DOHH2 (cell line): ENCODE data around the gene OR51F1.
"Not testable (repeated sequence)": the region's sequence is repeated elsewhere in the genome, so short reads cannot be mapped to it uniquely, and the experiment has no call there.

Source experiments
- EZH2phosphoT487 ChIP-seq: fragments of 200-600 bp; sonication (generic); IDR thresholded peaks from 2 replicates; pipeline ENCODE4 v1.6.1; 2017; ENCODE audit warnings: borderline replicate concordance, mild to moderate bottlenecking, antibody characterized with exemption, low read length, moderate library complexity, mixed read lengths
- TF ChIP-seq, protein P1 (sequence below): fragments of 200-600 bp; sonication (generic); IDR thresholded peaks from one replicate; pipeline ENCODE4 v1.5.1; 2014; ENCODE audit warnings: antibody characterized with exemption, mild to moderate bottlenecking, low read depth, low read length; ENCODE audit not compliant: poor library complexity, severe bottlenecking

DNA sequence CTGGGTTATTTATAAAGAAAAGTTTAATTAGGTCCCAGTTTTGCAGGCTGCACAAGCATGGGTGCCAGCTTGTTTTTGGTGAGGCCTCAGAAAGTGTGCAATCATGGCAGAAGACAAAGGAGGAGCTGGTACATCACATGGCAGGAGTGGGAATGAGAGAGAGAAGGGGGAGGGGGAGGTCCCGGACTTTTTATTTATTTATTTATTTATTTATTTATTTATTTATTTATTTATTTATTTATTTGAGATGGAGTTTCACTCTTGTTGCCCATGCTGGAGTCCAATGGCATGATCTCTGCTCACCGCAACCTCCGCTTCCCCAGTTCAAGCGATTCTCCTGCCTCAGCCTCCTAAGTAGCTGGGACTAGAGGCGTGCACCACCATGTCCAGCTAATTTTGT is 31.6 kb upstream of the OR51F1 start:
- TF ChIP-seq, protein P1, sequence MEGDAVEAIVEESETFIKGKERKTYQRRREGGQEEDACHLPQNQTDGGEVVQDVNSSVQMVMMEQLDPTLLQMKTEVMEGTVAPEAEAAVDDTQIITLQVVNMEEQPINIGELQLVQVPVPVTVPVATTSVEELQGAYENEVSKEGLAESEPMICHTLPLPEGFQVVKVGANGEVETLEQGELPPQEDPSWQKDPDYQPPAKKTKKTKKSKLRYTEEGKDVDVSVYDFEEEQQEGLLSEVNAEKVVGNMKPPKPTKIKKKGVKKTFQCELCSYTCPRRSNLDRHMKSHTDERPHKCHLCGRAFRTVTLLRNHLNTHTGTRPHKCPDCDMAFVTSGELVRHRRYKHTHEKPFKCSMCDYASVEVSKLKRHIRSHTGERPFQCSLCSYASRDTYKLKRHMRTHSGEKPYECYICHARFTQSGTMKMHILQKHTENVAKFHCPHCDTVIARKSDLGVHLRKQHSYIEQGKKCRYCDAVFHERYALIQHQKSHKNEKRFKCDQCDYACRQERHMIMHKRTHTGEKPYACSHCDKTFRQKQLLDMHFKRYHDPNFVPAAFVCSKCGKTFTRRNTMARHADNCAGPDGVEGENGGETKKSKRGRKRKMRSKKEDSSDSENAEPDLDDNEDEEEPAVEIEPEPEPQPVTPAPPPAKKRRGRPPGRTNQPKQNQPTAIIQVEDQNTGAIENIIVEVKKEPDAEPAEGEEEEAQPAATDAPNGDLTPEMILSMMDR, result not testable (repeated sequence)
- not testable (repeated sequence) for TF ChIP-seq EZH2phosphoT487
